GM21529 (cell line): ENCODE results near the gene TRPM2.

Experiments used
- ATAC-seq: cut with Tn5 transposase; IDR thresholded peaks from one replicate; pipeline ENCODE4 v1.9.1; 2021; ENCODE audit not compliant: unreplicated experiment

Gene TRPM2

GRCh38 chr21:44321846-44322450 is 31.5 kb upstream of the TRPM2 start:
- ATAC-seq, result no peak

GRCh38 chr21:44322621-44323325 is 30.6 kb upstream of the TRPM2 start:
- no peak for ATAC-seq

- ATAC-seq, result no peak
Observed at GRCh38 chr21:44323591-44323990, 29.8 kb upstream of the TRPM2 start.

- no peak for ATAC-seq
Observed at GRCh38 chr21:44324106-44324853, 29.1 kb upstream of the TRPM2 start.

- ATAC-seq, result no peak
Observed at GRCh38 chr21:44324854-44325107, 28.6 kb upstream of the TRPM2 start.

GRCh38 chr21:44325386-44326271 is 27.8 kb upstream of the TRPM2 start:
- ATAC-seq, result no peak

- ATAC-seq, result no peak
Observed at GRCh38 chr21:44326272-44326647, 27.2 kb upstream of the TRPM2 start.

GRCh38 chr21:44326716-44327602 is 26.5 kb upstream of the TRPM2 start:
- ATAC-seq, result no peak

- ATAC-seq, result no peak
Observed at GRCh38 chr21:44327603-44327974, 25.8 kb upstream of the TRPM2 start.

GRCh38 chr21:44328242-44328895 is 25.1 kb upstream of the TRPM2 start:
- ATAC-seq, result no peak

- no peak for ATAC-seq
Observed at GRCh38 chr21:44329086-44329889, 24.1 kb upstream of the TRPM2 start.

- ATAC-seq, result no peak
Observed at GRCh38 chr21:44329971-44330681, 23.3 kb upstream of the TRPM2 start.

- no peak for ATAC-seq
Observed at GRCh38 chr21:44330698-44331097, 22.7 kb upstream of the TRPM2 start.

GRCh38 chr21:44331209-44331608 is 22.2 kb upstream of the TRPM2 start:
- ATAC-seq, result no peak

- no peak for ATAC-seq
Observed at GRCh38 chr21:44331650-44332307, 21.6 kb upstream of the TRPM2 start.

GRCh38 chr21:44332383-44332782 is 21.0 kb upstream of the TRPM2 start:
- no peak for ATAC-seq

- no peak for ATAC-seq
Observed at GRCh38 chr21:44332965-44333364, 20.5 kb upstream of the TRPM2 start.
